Measurements from ENCODE around the gene AGBL4. TPM values are rescaled to one million over a fixed set of nuclear protein-coding genes. Genes with fewer than 3 reads are reported as not detected.
A peak's percentile ranks its signal among the peaks of the same experiment; 100 is the strongest.

Gene AGBL4
- total RNA-seq, 1 donor from 2014 or later, result not detected

DNA sequence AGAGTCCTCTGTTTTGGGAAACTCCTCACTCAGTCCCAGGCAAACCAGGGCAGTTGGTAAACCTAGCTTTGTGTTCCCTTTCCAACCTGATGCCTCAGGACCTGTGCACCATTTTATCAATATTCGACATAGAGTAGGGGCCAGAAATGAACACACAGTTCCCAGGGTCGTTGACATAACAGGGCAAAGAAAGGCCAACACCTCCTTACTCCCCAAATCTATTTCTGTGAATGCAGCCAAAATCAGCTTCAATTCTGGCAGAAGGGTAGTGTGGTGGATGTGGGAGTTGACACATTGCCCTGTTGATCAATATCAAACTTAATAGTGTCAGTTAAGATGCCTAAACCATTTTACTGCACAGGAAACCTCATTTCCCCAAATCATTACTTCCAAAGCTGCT is 1447.2 kb downstream of the AGBL4 start:
- H3K27ac ChIP-seq, result no peak overlapping the region
- intact Hi-C loops (cut with DNase I), result no loop called here
- no peaks in the 10 kb centered on the region for H3K4me1 ChIP-seq
- DNase-seq (no peak), ATAC-seq (no peak)
- H3K9me3 ChIP-seq, result no peaks in the 10 kb centered on the region
- no peak overlapping the region for H3K4me3 ChIP-seq
- TF ChIP-seq, protein P1, sequence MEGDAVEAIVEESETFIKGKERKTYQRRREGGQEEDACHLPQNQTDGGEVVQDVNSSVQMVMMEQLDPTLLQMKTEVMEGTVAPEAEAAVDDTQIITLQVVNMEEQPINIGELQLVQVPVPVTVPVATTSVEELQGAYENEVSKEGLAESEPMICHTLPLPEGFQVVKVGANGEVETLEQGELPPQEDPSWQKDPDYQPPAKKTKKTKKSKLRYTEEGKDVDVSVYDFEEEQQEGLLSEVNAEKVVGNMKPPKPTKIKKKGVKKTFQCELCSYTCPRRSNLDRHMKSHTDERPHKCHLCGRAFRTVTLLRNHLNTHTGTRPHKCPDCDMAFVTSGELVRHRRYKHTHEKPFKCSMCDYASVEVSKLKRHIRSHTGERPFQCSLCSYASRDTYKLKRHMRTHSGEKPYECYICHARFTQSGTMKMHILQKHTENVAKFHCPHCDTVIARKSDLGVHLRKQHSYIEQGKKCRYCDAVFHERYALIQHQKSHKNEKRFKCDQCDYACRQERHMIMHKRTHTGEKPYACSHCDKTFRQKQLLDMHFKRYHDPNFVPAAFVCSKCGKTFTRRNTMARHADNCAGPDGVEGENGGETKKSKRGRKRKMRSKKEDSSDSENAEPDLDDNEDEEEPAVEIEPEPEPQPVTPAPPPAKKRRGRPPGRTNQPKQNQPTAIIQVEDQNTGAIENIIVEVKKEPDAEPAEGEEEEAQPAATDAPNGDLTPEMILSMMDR (IDR thresholded peaks at IDR 0.05), result no peak
- H3K36me3 ChIP-seq, result no peaks in the 10 kb centered on the region
- H3K27me3 ChIP-seq, result no peaks in the 10 kb centered on the region

DNA sequence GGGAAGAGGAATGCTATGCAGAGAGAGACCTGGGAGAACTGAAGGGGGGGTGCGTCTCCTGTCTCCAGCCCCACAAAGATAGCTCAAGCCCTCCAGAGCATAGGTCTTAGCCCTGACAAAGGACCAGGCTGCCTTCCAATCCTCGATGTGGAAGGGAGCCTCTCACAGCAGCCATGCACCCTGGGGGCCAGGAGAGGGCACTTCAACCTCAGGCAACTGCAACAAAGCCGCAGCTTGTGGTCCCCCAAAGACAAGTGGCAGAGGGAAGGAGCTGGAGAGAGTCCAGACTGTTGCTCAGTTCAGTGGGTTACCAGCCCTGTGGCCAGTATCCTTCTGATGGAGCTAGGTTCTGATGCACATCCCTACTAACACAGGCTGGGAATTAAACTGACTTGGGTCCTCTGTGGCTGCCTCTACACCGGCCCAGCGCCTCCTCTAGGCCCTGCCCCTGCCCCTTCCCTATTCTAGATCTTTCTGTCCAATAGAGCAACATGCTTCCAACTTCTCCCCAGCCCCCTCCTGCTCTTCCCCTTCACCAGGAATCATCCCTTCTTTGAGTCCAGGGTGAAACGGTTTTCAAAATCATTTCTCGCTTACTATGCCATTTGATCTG is 1451.0 kb downstream of the AGBL4 start:
- H3K4me1 ChIP-seq, result no peaks in the 10 kb centered on the region
- peak; percentile 78 for ATAC-seq
- H3K4me3 ChIP-seq, result no peak overlapping the region
- no peaks in the 10 kb centered on the region for H3K27me3 ChIP-seq
- H3K27ac ChIP-seq, result no peak overlapping the region
- TF ChIP-seq, protein P1 (IDR thresholded peaks at IDR 0.05), result peak; percentile 46
- no peaks in the 10 kb centered on the region for H3K36me3 ChIP-seq
- intact Hi-C loops (cut with DNase I), result no loop called here
- H3K9me3 ChIP-seq, result no peaks in the 10 kb centered on the region
- DNase-seq, result peak; percentile 75

DNA sequence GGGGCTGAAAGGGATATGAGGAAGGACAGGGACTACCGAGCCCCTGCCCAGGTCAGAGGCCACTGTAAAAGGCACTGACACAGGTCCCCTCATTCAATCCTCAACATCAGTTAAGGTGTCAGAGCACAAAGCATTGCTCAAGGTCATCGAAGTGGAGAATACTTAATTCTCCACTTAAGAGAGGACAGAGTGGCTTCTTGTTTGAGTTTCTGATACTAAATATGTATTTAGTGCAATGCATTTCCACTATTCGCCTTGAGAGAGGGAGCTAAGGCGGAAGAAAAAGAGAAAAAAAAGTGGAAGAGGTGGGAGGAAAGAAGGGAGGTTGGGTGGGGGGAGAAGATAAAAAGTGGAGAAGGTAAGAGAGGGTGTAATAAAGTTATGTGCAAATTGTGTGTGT is 1451.6 kb downstream of the AGBL4 start:
- peak; percentile 37 for ATAC-seq
- Histone ChIP-seq H3K36me3 (no peaks in the 10 kb centered on the region), H3K9me3 (no peaks in the 10 kb centered on the region), H3K27ac (no peak overlapping the region), H3K4me1 (no peaks in the 10 kb centered on the region), H3K27me3 (no peaks in the 10 kb centered on the region), H3K4me3 (no peak overlapping the region)
- DNase-seq, result no peak
- TF ChIP-seq, protein P1 (IDR thresholded peaks at IDR 0.05), result no peak
- intact Hi-C loops (cut with DNase I), result no loop called here

DNA sequence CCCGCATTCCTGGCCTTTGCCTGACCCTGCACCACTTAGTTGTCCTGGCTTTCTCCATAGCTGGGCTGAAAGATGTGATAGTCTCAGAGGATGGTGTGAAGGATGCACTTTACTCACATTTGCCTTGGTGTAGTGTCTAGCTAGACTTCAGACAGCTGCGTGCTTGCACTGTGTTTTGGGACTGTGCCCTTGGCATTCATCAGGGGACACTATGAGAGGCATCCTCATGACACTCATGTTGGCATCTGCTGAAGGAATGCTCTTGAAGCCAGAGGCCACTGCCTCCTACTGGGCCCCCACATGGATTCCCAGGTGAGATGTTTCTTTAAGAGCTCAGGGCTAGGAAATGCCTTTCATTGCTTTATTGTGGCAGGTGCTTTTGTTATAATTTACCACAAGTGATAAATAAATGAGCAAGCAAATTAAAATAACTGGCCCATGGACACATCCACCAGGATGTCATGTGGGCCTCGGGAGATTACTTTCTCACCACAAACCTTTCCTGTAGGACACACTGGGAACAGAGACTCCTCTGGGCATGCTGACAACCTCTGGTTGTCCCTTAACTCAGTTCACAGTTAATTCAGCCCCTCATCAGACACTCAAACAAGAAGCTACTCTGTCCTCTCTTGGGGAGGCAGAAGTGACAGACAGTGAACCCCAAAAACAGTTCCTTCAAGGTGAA is 1452.3 kb downstream of the AGBL4 start:
- Histone ChIP-seq H3K27me3 (no peaks in the 10 kb centered on the region), H3K36me3 (no peaks in the 10 kb centered on the region), H3K9me3 (no peaks in the 10 kb centered on the region), H3K4me1 (no peaks in the 10 kb centered on the region), H3K4me3 (no peak overlapping the region), H3K27ac (no peak overlapping the region)
- ATAC-seq, result no peak
- TF ChIP-seq, protein P1 (IDR thresholded peaks at IDR 0.05), result no peak
- intact Hi-C loops (cut with DNase I), result no loop called here
- no peak for DNase-seq

DNA sequence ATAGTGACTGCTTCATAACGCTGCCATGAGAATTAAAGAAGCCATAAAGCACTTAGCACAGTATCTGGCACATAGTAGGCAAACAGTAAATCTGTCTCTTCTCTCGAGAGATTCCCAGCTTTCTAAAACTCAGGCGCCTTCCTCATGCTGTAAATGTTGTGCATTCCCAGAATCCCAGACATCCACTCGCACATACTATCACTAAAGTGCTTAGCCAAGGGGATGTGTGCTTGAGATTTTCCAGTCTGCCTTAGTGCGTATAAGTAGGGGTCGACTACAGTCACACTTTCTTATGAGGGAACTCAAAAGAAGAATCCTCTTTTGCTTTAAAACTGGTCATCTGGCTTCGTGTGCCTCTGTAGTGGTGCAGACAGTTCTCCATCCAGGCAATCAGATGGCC is 1453.2 kb downstream of the AGBL4 start:
- Histone ChIP-seq H3K4me1 (no peaks in the 10 kb centered on the region), H3K27ac (no peak overlapping the region), H3K36me3 (no peaks in the 10 kb centered on the region), H3K9me3 (no peaks in the 10 kb centered on the region), H3K27me3 (no peaks in the 10 kb centered on the region), H3K4me3 (no peak overlapping the region)
- TF ChIP-seq, protein P1 (IDR thresholded peaks at IDR 0.05), result no peak
- DNase-seq, result no peak
- intact Hi-C loops (cut with DNase I), result no loop called here
- no peak for ATAC-seq

All from upper lobe of right lung (tissue), 1 donor.